Keratinocyte (primary cell): ENCODE data around the gene SMC1B. TPM values are rescaled to one million over a fixed set of nuclear protein-coding genes. Genes with fewer than 3 reads are reported as not detected.

Experiments used
- DNase-seq: peaks from one replicate; pipeline ENCODE4 v3.0.0-alpha.2; 2011; ENCODE audit warnings: low read depth, missing footprints, low spot score
- FAIRE-seq: peaks from 2 replicates; lab custom pipeline; 2011; peaks lifted over from hg19 to GRCh38; lab: Jason Lieb, UNC
- H2AFZ ChIP-seq: 2 replicates; pipeline ENCODE4 v1.6.0; 2012; ENCODE audit warnings: low read length, control low read depth, inconsistent platforms; ENCODE audit not compliant: control insufficient read depth
- H3K27ac ChIP-seq: 2 replicates; pipeline ENCODE4 v1.5.1; 2011; ENCODE audit warnings: low read length; ENCODE audit not compliant: control insufficient read depth, insufficient read depth
- H3K27me3 ChIP-seq: 3 replicates; pipeline ENCODE4 v1.6.0; 2011; ENCODE audit warnings: low read length; ENCODE audit not compliant: control insufficient read depth, insufficient read depth; ENCODE audit errors: extremely low read depth
- H3K36me3 ChIP-seq, 2 experiments: 2 replicates in 1 of 2; 3 replicates in 1 of 2; pipeline ENCODE4 v1.5.1; 2011; ENCODE audit warnings: low read length in 2 of 2, mild to moderate bottlenecking in 1 of 2; ENCODE audit not compliant: control insufficient read depth in 2 of 2, insufficient read depth in 2 of 2; ENCODE audit errors: extremely low read depth in 1 of 2
- H3K4me1 ChIP-seq: 3 replicates; pipeline ENCODE4 v1.5.1; 2011; ENCODE audit warnings: low read length; ENCODE audit not compliant: control insufficient read depth, insufficient read depth; ENCODE audit errors: extremely low read depth
- H3K4me2 ChIP-seq: 3 replicates; pipeline ENCODE4 v1.6.0; 2011; ENCODE audit warnings: low read depth, low read length; ENCODE audit not compliant: control insufficient read depth, insufficient read depth; ENCODE audit errors: extremely low read depth
- H3K4me3 ChIP-seq, 3 experiments: fragments of 200-600 bp in 1 of 3; sonication (generic) in 1 of 3; 2 replicates in 2 of 3; 3 replicates in 1 of 3; pipeline ENCODE4 v1.5.1; 2011 to 2016; ENCODE audit warnings: low read length in 3 of 3, mild to moderate bottlenecking in 3 of 3, control low read depth in 2 of 3, inconsistent platforms in 1 of 3, low read depth in 1 of 3, mixed read lengths in 1 of 3, mixed run types in 1 of 3, moderate library complexity in 1 of 3; ENCODE audit not compliant: control insufficient read depth in 2 of 3, insufficient read depth in 2 of 3; ENCODE audit errors: extremely low read depth in 1 of 3
- H3K79me2 ChIP-seq: 2 replicates; pipeline ENCODE4 v1.6.0; 2012; ENCODE audit warnings: low read length; ENCODE audit not compliant: control insufficient read depth, insufficient read depth
- H3K9ac ChIP-seq: 3 replicates; pipeline ENCODE4 v1.6.0; 2011; ENCODE audit warnings: low read length; ENCODE audit not compliant: control insufficient read depth, insufficient read depth; ENCODE audit errors: extremely low read depth
- H3K9me1 ChIP-seq: 3 replicates; pipeline ENCODE4 v1.6.0; 2011; ENCODE audit warnings: low read length; ENCODE audit not compliant: control insufficient read depth, insufficient read depth; ENCODE audit errors: extremely low read depth
- H3K9me3 ChIP-seq: 2 replicates; pipeline ENCODE4 v1.5.1; 2012; ENCODE audit warnings: low read depth, low read length; ENCODE audit not compliant: control insufficient read depth
- H4K20me1 ChIP-seq: 3 replicates; pipeline ENCODE4 v1.6.0; 2011; ENCODE audit warnings: low read length; ENCODE audit not compliant: control insufficient read depth, insufficient read depth; ENCODE audit errors: extremely low read depth
- EZH2 ChIP-seq: IDR thresholded peaks from one replicate; pipeline ENCODE4 v1.6.1; 2012; ENCODE audit warnings: inconsistent platforms, mild to moderate bottlenecking, low read length, moderate library complexity
- dilution Hi-C: fragments of 300-500 bp; cut with MboI; formaldehyde crosslinking; loops from one replicate; pipeline ENCODE4 v1.7.0; 2020; ENCODE audit warnings: low sequenced_read_pairs; ENCODE audit not compliant: extremely low pct_ligation_motif_present
- polyA plus RNA-seq, 5 experiments: library from polyadenylated mRNA; depleted of rRNA in 3 of 5; stranded (reverse) in 3 of 5; stranded (forward) in 1 of 5; unstranded in 1 of 5; fragments of >200 nt; gene quantifications; 1 replicate in 1 of 5; 2 replicates in 3 of 5; 3 replicates in 1 of 5; pipeline versions ENCODE4 v1.2.1 to v1.2.3, GENCODE V29; 2011 to 2012; ENCODE audit warnings: missing spikeins in 2 of 5, low read depth in 1 of 5, low replicate concordance in 1 of 5
- TF ChIP-seq, protein P1 (sequence below), 3 experiments: IDR thresholded peaks in 1 of 3; conservative IDR thresholded peaks in 1 of 3; optimal IDR thresholded peaks in 1 of 3; 2 replicates in 2 of 3; 3 replicates in 1 of 3; pipeline versions ENCODE3 to v1.5.1; 2011; ENCODE audit warnings: low read length in 3 of 3, mild to moderate bottlenecking in 3 of 3, moderate library complexity in 2 of 3, control low read depth in 1 of 3, inconsistent platforms in 1 of 3; ENCODE audit not compliant: insufficient read depth in 2 of 3; ENCODE audit errors: extremely low read depth in 1 of 3

SMC1B gene
- polyA plus RNA-seq, 1 donor (not counting 4 experiments of a cell fraction or from before 2014, with no cell fraction given) = not detected

DNA sequence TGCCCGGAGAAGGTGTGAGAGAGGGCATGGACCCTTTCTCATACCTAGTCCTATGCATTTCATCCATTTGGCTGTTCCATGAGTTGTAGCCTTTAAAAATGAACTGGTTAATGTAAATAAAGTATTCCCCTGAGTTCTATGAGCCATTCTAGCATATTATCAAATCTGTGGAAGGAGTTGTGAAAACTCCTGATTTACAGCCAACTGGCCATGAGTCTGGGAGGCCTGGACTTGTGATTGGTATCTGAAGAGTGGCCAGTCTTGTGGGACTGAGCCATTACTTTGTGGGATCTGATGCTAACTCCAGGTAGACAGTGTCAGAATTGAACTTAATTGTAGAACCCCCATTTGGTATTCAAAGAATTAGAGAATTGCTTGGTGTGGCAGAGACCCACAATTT lies 55.3 kb downstream of the SMC1B start:
- no peaks in the 10 kb centered on the region for H3K79me2 ChIP-seq
- DNase-seq (no peak), FAIRE-seq (no peak)
- no peaks in the 10 kb centered on the region for H4K20me1 ChIP-seq
- H2AFZ ChIP-seq = no peak overlapping the region
- no peaks in the 10 kb centered on the region for H3K9me3 ChIP-seq
- dilution Hi-C loops = no loop called here
- H3K27ac ChIP-seq = no peak overlapping the region
- no peaks in the 10 kb centered on the region for H3K4me1 ChIP-seq
- TF ChIP-seq EZH2 = no peak
- TF ChIP-seq, protein P1, sequence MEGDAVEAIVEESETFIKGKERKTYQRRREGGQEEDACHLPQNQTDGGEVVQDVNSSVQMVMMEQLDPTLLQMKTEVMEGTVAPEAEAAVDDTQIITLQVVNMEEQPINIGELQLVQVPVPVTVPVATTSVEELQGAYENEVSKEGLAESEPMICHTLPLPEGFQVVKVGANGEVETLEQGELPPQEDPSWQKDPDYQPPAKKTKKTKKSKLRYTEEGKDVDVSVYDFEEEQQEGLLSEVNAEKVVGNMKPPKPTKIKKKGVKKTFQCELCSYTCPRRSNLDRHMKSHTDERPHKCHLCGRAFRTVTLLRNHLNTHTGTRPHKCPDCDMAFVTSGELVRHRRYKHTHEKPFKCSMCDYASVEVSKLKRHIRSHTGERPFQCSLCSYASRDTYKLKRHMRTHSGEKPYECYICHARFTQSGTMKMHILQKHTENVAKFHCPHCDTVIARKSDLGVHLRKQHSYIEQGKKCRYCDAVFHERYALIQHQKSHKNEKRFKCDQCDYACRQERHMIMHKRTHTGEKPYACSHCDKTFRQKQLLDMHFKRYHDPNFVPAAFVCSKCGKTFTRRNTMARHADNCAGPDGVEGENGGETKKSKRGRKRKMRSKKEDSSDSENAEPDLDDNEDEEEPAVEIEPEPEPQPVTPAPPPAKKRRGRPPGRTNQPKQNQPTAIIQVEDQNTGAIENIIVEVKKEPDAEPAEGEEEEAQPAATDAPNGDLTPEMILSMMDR (optimal IDR thresholded peaks at IDR 0.05 in 1 of 3, IDR thresholded peaks at IDR 0.05 in 1 of 3, conservative IDR thresholded peaks at IDR 0.05 in 1 of 3; ENCODE audit: extremely low read depth in 1 of 3, insufficient read depth in 2 of 3, low read length in 3 of 3) = no peak
- H3K36me3 ChIP-seq = no peaks in the 10 kb centered on the region
- no peak overlapping the region for H3K4me2 ChIP-seq
- H3K4me3 ChIP-seq = no peak overlapping the region
- peaks cover 4% of the 10 kb centered on the region for H3K27me3 ChIP-seq
- no peak overlapping the region for H3K9ac ChIP-seq
- no peaks in the 10 kb centered on the region for H3K9me1 ChIP-seq

DNA sequence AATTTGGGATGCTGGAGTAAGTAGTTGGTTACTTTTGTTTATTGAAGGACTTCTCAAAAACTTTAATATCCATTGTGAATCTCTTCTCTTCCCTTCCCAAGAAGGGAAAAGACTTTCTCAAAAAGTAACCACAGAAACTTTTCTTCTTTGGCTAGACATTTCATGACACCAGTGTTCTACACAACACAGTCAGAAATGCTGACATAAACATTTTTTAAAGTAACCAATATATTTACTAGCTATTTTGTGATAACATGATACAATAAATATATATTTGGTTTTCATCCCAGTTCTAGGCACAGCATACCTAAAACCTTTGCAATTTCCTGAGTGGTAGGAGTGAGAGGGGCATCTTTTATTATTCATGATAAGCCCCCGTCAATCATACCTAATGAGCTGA lies 55.9 kb downstream of the SMC1B start:
- H3K9me3 ChIP-seq = no peaks in the 10 kb centered on the region
- dilution Hi-C loops = no loop called here
- no peak overlapping the region for H3K9ac ChIP-seq
- H3K36me3 ChIP-seq = no peaks in the 10 kb centered on the region
- peaks cover 2% of the 10 kb centered on the region for H3K27me3 ChIP-seq
- H3K27ac ChIP-seq = no peak overlapping the region
- H3K79me2 ChIP-seq = no peaks in the 10 kb centered on the region
- no peaks in the 10 kb centered on the region for H4K20me1 ChIP-seq
- H3K4me2 ChIP-seq = no peak overlapping the region
- peaks cover 3% of the 10 kb centered on the region for H3K4me1 ChIP-seq
- no peaks in the 10 kb centered on the region for H3K9me1 ChIP-seq
- TF ChIP-seq, protein P1 (optimal IDR thresholded peaks at IDR 0.05 in 1 of 3, IDR thresholded peaks at IDR 0.05 in 1 of 3, conservative IDR thresholded peaks at IDR 0.05 in 1 of 3; ENCODE audit: extremely low read depth in 1 of 3, insufficient read depth in 2 of 3, low read length in 3 of 3) = no peak
- no peak overlapping the region for H2AFZ ChIP-seq
- H3K4me3 ChIP-seq = no peak overlapping the region
- FAIRE-seq = no peak
- DNase-seq = no peak
